Caco-2 (cell line): Measurements from ENCODE around the gene RRBP1. TPM values are rescaled to one million over a fixed set of nuclear protein-coding genes. Genes with fewer than 3 reads are reported as not detected.

Source experiments
- BruUV-seq: library from RNA; stranded (reverse); fragments of 400-500 nt; replicated peaks from 2 replicates; lab custom pipeline; 2021; lab: Mats Ljungman, UMichigan
- CTCF ChIA-PET: fragments of 300-600 bp; sonication (Branson Sonifier 250); formaldehyde crosslinking; loops from one replicate; lab custom pipeline; 2022; ENCODE audit warnings: antibody characterized with exemption; lab: Charles Lee
- POLR2A ChIA-PET: fragments of 300-600 bp; sonication (Branson Sonifier 250); formaldehyde crosslinking; loops from one replicate; lab custom pipeline; 2022; ENCODE audit warnings: antibody characterized with exemption; lab: Charles Lee
- DNase-seq, 2 experiments: peaks; one replicate each; pipeline versions ENCODE4 v3.0.0 to v3.0.0-alpha.2; 2020 to 2022
- H3K27me3 ChIP-seq: replicated peaks from 2 replicates; pipeline ENCODE4 v1.6.0; 2011; ENCODE audit warnings: low read length; ENCODE audit not compliant: control insufficient read depth, insufficient read depth
- H3K36me3 ChIP-seq: 2 replicates; pipeline ENCODE4 v1.5.1; 2011; ENCODE audit warnings: low read length; ENCODE audit not compliant: control insufficient read depth, insufficient read depth
- H3K4me1 ChIP-seq: fragments of 250-450 bp; sonication (Bioruptor Pico); 2 replicates; pipeline ENCODE4 v1.5.1; 2020; ENCODE audit warnings: mild to moderate bottlenecking
- H3K4me3 ChIP-seq: 2 replicates; pipeline ENCODE4 v1.5.1; 2011; ENCODE audit warnings: low read depth, mild to moderate bottlenecking, control low read depth, low read length
- H3K9me3 ChIP-seq: fragments of 250-450 bp; sonication (Bioruptor Pico); 2 replicates; pipeline ENCODE4 v1.5.1; 2020; ENCODE audit warnings: mild to moderate bottlenecking, moderate library complexity
- H3K27ac Mint-ChIP-seq: one replicate; pipeline ENCODE4 v1.8.0; 2022; ENCODE audit warnings: mixed read lengths; ENCODE audit not compliant: unreplicated experiment
- H3K27me3 Mint-ChIP-seq: one replicate; pipeline ENCODE4 v1.8.0; 2022; ENCODE audit warnings: mixed read lengths; ENCODE audit not compliant: insufficient read depth, unreplicated experiment
- H3K36me3 Mint-ChIP-seq: one replicate; pipeline ENCODE4 v1.8.0; 2022; ENCODE audit warnings: mild to moderate bottlenecking, mixed read lengths; ENCODE audit not compliant: insufficient read depth, unreplicated experiment
- H3K4me1 Mint-ChIP-seq: one replicate; pipeline ENCODE4 v1.8.0; 2022; ENCODE audit warnings: low read depth, mixed read lengths; ENCODE audit not compliant: unreplicated experiment
- H3K4me3 Mint-ChIP-seq: one replicate; pipeline ENCODE4 v1.8.0; 2022; ENCODE audit warnings: mild to moderate bottlenecking, moderate library complexity, mixed read lengths; ENCODE audit not compliant: unreplicated experiment
- H3K9me3 Mint-ChIP-seq: one replicate; pipeline ENCODE4 v1.8.0; 2022; ENCODE audit warnings: mixed read lengths; ENCODE audit not compliant: unreplicated experiment
- intact Hi-C: fragments of 100-400 bp; cut with micrococcal nuclease; formaldehyde crosslinking; loops from one replicate; pipeline ENCODE4 v1.10.0; 2022; ENCODE audit not compliant: unreplicated experiment
- total RNA-seq: library from RNA; stranded (reverse); gene quantifications from 2 replicates; pipeline ENCODE4 v1.2.3, GENCODE V29; 2022
- TF ChIP-seq, protein P1 (sequence below), 2 experiments: fragments of 200-600 bp in 1 of 2; IDR thresholded peaks; 1 replicate in 1 of 2; 2 replicates in 1 of 2; pipeline versions ENCODE4 v1.5.1 to v1.8.0; 2011 to 2022; ENCODE audit warnings: antibody characterized with exemption in 1 of 2, control low read depth in 1 of 2, inconsistent platforms in 1 of 2, low read depth in 1 of 2, low read length in 1 of 2, mild to moderate bottlenecking in 1 of 2, moderate library complexity in 1 of 2; ENCODE audit not compliant: insufficient read depth in 1 of 2, severe bottlenecking in 1 of 2, unreplicated experiment in 1 of 2

The RRBP1 gene
- total RNA-seq, 1 experiment from 2014 or later = 758 TPM

DNA sequence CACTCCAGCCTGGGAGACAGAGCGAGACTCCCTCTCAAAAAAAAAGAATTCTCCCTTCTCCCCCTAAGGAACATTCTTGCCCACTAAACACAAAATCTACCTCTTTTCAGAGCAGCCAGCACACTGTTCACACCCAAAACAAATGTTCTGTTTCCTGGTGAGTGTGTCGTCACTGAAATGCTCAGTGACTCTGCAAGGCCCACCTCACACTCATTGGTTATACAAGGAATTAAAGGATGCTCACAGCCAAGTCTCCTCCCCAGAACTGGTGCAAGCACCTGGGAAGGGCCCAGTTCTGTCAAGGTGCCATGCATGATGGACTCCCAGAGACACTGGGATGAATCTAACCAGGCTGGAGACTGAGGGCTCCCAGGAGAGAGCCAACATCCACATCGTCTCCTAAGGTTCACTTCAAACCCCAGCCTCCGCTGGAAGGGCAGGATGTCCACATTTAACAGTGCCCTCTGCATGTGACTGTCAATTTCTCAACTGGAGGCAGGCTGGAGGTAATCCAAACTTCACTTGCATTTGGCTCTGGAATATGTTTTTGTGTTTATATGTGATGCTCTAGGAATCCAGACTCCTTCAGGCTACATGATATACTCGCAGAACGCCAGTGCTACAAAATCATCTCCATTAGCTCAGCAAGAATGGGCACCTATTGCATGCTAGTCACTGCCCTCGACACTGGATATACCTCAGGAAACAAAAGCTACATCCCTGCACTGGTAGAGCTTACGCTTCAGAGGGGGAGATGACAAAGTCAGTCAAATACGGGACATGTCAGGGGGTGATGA lies 7.1 kb downstream of the RRBP1 start:
- Histone ChIP-seq H3K36me3 (peaks cover 21% of the 10 kb centered on the region), H3K27me3 (no peaks in the 10 kb centered on the region), H3K4me3 (no peak overlapping the region), H3K4me1 (peaks cover 42% of the 10 kb centered on the region), H3K9me3 (no peaks in the 10 kb centered on the region)
- TF ChIP-seq, protein P1, sequence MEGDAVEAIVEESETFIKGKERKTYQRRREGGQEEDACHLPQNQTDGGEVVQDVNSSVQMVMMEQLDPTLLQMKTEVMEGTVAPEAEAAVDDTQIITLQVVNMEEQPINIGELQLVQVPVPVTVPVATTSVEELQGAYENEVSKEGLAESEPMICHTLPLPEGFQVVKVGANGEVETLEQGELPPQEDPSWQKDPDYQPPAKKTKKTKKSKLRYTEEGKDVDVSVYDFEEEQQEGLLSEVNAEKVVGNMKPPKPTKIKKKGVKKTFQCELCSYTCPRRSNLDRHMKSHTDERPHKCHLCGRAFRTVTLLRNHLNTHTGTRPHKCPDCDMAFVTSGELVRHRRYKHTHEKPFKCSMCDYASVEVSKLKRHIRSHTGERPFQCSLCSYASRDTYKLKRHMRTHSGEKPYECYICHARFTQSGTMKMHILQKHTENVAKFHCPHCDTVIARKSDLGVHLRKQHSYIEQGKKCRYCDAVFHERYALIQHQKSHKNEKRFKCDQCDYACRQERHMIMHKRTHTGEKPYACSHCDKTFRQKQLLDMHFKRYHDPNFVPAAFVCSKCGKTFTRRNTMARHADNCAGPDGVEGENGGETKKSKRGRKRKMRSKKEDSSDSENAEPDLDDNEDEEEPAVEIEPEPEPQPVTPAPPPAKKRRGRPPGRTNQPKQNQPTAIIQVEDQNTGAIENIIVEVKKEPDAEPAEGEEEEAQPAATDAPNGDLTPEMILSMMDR (IDR thresholded peaks at IDR 0.05; ENCODE audit: insufficient read depth in 1 of 2, low read depth in 1 of 2, low read length in 1 of 2, severe bottlenecking in 1 of 2, unreplicated experiment in 1 of 2) = no peak
- Mint-ChIP-seq H3K36me3 (peaks cover 99% of the 10 kb centered on the region), H3K27ac (peak overlapping the region; percentile 80), H3K9me3 (no peaks in the 10 kb centered on the region), H3K27me3 (no peaks in the 10 kb centered on the region), H3K4me1 (peaks cover 53% of the 10 kb centered on the region), H3K4me3 (no peak overlapping the region)
- BruUV-seq = no TSS peak
- no peak for DNase-seq
- ChIA-PET POLR2A (interaction anchor here (0.7 kb wide), 1 partner anchor 41 kb away, joined by 3 read pairs; no protein-coding TSS in a partner anchor), CTCF (interaction anchor here (0.6 to 1.2 kb wide), 2 partner anchors 20 to 264 kb away, joined by 3 read pairs; no protein-coding TSS in a partner anchor)
- intact Hi-C loops = no loop called here

DNA sequence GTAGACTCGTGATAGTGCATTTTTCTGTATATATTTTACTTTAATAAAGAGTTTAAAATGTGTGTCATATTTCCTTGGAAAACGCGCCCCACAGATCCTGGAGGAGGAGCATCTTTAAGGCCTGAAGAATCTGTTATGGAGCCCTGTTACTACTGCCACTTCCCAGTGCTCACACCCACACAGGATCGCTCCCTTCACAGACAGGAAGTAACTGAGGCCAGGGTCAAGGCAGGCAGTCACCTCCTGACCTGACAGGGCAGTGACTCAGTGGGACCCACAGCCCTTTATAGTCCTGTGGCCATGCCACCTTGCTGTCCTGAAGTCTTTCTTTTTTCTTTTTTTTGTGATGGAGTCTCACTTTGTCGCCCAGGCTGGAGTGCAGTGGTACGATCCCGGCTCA lies 9.0 kb downstream of the RRBP1 start:
- POLR2A ChIA-PET = interaction anchor here (0.6 kb wide), 1 partner anchor 358 kb away, joined by 4 read pairs; no protein-coding TSS in a partner anchor

DNA sequence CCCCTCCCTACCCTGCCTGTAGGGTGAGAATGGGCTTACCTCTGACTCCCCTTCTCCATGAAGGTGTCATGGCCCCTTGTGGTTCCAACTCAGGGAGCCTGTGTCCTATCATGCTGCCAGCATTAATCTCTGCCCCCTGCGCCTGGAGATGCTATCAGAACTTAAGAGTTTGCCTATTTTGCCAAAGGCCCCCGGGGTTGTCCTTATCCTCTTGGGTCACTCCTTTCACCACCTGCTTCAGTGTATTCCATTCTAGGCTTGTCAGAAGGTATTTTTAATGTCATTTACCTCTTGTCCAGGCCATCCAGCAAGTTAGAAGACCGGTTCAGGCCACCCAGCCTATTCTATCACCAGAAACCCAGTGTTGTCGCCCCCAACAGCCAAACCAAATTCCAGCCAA lies 10.5 kb downstream of the RRBP1 start:
- H3K9me3 ChIP-seq = no peaks in the 10 kb centered on the region
- H3K36me3 ChIP-seq = peaks cover 22% of the 10 kb centered on the region
- H3K4me3 Mint-ChIP-seq = no peak overlapping the region
- CTCF ChIA-PET = interaction anchor here (0.8 kb wide), 1 partner anchor 11 kb away, joined by 3 read pairs; the partner anchor contains the start of gene RRBP1
- TF ChIP-seq, protein P1 (IDR thresholded peaks at IDR 0.05; ENCODE audit: insufficient read depth in 1 of 2, low read depth in 1 of 2, low read length in 1 of 2, severe bottlenecking in 1 of 2, unreplicated experiment in 1 of 2) = no peak
- H3K4me1 ChIP-seq = peaks cover 13% of the 10 kb centered on the region; the same call in 1 of the 2 replicates
- BruUV-seq = no TSS peak
- POLR2A ChIA-PET = no interaction called here
- intact Hi-C loops = no loop called here
- H3K9me3 Mint-ChIP-seq = no peaks in the 10 kb centered on the region
- no peak overlapping the region for H3K27ac Mint-ChIP-seq
- H3K27me3 ChIP-seq = no peaks in the 10 kb centered on the region
- DNase-seq = no peak
- H3K4me3 ChIP-seq = no peak overlapping the region
- H3K36me3 Mint-ChIP-seq = peaks cover 97% of the 10 kb centered on the region
- H3K27me3 Mint-ChIP-seq = no peaks in the 10 kb centered on the region
- H3K4me1 Mint-ChIP-seq = peaks cover 37% of the 10 kb centered on the region

More for the DNA sequence above, 9.0 kb downstream of the RRBP1 start:
- Histone ChIP-seq H3K4me3 (no peak overlapping the region), H3K36me3 (peaks cover 20% of the 10 kb centered on the region), H3K4me1 (peaks cover 24% of the 10 kb centered on the region), H3K9me3 (no peaks in the 10 kb centered on the region), H3K27me3 (no peaks in the 10 kb centered on the region)
- Mint-ChIP-seq H3K36me3 (peaks cover 97% of the 10 kb centered on the region), H3K4me1 (peaks cover 37% of the 10 kb centered on the region), H3K27ac (no peak overlapping the region), H3K9me3 (no peaks in the 10 kb centered on the region), H3K4me3 (no peak overlapping the region), H3K27me3 (no peaks in the 10 kb centered on the region)
- CTCF ChIA-PET = no interaction called here
- no TSS peak for BruUV-seq
- TF ChIP-seq, protein P1 (IDR thresholded peaks at IDR 0.05; ENCODE audit: insufficient read depth in 1 of 2, low read depth in 1 of 2, low read length in 1 of 2, severe bottlenecking in 1 of 2, unreplicated experiment in 1 of 2) = no peak
- no peak for DNase-seq
- intact Hi-C loops = no loop called here
